Activated CD8-positive, alpha-beta memory T cell treated with anti-CD3 and anti-CD28 coated beads, Interleukin-2, amount 50 U/mL, for 4 hours (primary cell): ENCODE data around the gene TP63.

ENCODE experiments used
- DNase-seq: peaks from one replicate; pipeline ENCODE4 v3.0.0-alpha.2; 2020

The TP63 gene

GRCh38 chr3:189883113-189883753 lies 252.0 kb downstream of the TP63 start:
- no peak for DNase-seq

DNA sequence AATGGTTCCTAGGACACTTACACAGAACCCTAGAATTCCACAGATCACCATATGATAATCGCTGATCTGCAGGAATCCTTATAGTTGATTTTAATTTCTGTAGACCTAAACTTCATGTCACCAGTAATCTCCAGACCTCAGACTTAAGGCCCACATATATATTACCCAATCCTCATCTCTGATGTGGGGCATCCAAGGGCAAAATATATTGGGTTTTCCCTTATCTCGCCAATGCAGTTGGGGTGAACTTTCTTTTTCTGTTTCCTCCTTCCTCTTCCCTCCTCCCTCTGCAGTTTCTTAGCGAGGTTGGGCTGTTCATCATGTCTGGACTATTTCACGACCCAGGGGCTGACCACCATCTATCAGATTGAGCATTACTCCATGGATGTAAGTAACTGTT lies 259.3 kb downstream of the TP63 start:
- no peak for DNase-seq

DNA sequence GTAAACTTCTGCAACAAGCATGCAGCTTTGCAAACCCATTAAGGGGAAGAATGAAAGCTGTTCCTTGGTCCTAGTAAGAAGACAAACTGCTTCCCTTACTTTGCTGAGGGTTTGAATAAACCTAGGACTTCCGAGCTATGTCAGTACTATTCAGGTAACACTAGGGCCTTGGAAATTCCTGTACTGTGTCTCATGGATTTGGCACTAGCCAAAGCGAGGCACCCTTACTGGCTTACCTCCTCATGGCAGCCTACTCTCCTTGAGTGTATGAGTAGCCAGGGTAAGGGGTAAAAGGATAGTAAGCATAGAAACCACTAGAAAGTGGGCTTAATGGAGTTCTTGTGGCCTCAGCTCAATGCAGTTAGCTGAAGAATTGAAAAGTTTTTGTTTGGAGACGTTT lies 265.3 kb downstream of the TP63 start:
- no peak for DNase-seq

GRCh38 chr3:189897406-189897805 lies 266.2 kb downstream of the TP63 start:
- no peak for DNase-seq

- no peak for DNase-seq
Observed at GRCh38 chr3:189898559-189899153, 267.5 kb downstream of the TP63 start.

GRCh38 chr3:189899186-189899585 lies 268.0 kb downstream of the TP63 start:
- DNase-seq, result no peak

GRCh38 chr3:189900578-189900977 lies 269.4 kb downstream of the TP63 start:
- no peak for DNase-seq

DNA sequence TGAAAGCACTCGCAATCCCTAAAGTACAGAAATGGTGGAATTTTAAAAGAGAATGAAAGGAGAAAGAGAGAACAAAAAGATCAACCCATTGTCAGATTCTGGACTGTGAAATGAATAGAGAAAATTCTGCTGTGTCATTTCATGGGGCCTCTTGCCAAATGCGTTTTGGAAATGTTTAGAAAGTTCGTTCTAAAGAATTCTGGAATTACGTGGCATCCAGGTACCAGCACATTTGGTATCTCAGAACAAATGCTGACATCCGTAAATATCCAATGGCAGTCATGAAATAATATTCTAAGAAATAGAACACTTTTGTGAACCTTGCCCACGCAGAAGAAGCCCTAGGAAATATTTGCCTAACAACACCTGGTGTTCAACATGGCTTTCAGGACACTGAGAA lies 270.3 kb downstream of the TP63 start:
- DNase-seq, result no peak

DNA sequence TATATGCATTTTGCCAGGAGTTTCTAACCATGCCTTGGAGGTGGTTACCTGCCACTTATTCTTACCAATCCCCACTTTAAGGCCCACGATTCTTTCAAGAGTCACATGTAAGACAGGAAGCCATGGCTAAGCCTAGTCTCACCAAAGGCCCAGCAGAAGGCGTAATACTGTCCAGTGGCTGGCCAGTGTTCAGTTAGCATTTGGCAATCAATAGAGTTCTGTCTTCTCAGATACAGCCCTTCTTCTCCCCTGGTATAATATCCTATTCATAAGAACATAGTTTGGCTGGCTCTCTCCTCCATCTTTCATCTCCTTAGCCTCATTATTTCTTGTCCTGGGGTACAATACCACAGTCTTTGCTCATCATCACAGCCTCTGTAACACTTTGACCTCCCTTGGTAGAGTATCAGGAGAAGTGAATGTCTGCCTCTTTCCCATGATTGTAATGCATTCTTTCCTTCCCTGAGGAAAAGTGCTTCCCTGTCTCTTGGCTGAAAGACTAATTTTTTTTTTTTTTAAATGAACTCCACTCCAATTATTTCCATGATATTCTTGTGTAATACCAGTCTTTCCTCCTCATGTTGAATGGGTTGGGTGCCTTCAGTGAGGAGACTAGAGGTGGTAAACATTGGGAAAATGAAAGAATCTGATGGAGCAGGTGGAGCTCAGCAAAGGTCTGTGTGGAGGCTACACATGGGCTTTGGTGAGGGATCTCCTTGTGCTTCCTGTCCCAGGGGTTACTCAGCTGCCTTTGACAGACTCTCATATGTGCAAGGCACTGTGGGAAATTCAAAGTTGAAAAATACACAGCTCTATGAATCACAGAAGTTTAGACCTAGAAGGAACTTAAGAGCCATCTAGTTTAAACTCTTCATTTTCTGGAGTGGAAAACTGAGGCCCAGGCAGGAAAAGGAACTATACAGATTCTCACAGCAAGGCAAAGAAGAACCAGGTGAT lies 271.3 kb downstream of the TP63 start:
- no peak for DNase-seq

DNA sequence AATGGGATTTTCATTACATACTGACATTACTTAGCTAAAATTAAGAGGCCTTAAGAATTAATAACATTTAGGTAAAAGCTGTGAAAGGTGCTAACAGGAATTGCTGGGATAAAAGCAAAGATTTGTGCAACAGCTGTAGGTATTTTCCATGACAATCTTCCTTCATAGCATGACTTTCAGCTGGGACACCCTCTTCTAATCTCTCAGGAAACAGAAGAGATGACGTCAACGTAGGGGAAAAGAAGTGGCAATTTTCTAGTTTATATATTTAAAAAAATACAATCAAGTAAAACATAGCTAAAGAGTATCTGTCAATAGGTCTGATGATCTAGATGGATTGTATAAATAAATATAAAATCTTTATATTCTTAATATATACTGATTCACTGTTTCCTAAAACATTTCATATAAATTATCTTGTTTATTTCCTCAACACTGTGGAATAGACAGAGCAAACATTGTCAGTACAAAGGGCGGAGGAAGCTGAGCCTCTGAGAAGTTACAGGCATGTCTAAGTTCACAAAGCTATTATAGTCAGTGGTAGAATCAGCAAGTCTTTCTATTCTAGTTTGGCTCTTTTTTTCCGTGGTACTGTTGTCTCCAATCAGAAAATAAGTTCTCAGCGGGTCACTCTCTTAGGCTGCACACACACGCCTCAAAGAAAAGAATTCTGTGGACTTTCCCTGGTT lies 272.5 kb downstream of the TP63 start:
- DNase-seq, result no peak

DNA sequence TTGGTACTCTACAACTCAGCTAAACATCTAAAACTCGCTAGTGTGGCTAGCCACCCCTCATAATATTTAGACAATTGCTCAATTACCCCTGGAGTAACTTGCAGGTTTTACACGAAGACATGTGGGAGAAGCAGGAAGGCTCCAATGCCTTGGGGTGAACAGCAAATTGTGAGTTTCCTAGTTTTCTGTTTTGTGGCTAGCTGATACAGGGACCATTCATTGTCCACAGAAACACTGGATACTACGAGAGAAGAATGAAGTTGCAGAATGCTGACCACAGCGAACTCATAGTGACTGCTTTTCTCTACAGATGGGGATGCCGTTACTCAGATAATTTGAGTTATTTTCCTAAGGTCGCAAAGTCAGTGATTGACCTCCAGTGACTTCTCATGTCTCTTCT lies 276.6 kb downstream of the TP63 start:
- no peak for DNase-seq

- no peak for DNase-seq
Observed at GRCh38 chr3:189908646-189909045, 277.5 kb downstream of the TP63 start.

DNA sequence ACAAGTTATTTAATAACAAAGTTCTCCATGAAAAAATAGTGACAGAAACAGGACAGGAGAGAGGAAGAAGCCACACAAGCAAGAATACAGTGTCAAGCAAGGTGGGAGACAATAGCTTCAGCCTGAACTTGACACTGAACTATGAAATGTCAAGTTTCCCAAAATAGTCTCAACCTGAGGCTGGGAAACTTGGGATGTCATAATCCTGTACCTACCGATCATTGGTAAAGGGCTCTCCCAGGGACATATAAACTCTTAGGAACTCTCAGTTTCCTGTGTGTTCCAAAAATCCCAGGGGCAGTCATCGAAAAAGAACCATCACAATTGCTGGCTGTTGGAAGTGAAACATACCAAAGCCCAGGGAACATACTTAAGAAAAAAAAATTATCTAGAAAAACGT lies 277.9 kb downstream of the TP63 start:
- DNase-seq, result no peak

DNA sequence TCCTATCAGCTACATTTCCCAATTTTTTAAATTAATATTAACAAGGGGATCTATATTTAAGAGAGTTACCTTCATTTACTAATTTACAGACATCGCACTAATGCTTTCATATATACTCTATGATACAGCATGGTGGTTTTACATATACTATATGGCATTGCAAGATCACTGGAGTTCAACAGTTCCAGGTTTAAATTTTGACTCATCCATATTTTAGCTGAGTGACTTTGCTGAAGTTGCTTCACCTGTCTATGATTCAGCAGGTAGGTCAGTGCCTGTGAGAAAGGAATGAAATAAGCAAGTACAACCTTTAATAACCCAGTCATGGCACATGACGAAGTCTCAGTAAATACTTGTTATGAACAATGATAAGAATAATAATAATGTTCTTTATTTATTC lies 278.4 kb downstream of the TP63 start:
- DNase-seq, result no peak

DNA sequence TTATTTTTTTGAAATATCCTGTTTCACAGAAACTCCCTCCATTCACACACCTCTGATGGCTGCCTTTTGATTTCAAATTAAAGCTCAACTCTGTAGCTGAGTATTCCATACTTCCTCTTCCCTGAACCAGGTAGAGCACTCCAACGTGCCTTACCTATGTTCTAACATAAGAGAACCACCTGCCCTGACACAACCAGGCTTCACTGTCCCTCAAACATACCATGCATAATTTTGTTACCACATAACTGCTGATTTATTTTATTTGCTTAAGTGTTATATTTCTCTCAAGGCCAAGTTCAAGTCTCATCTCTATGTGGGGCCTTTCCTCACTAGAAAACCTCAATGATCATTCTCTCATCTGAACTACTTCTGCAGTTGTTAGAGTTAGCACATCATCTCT lies 279.8 kb downstream of the TP63 start:
- no peak for DNase-seq

DNA sequence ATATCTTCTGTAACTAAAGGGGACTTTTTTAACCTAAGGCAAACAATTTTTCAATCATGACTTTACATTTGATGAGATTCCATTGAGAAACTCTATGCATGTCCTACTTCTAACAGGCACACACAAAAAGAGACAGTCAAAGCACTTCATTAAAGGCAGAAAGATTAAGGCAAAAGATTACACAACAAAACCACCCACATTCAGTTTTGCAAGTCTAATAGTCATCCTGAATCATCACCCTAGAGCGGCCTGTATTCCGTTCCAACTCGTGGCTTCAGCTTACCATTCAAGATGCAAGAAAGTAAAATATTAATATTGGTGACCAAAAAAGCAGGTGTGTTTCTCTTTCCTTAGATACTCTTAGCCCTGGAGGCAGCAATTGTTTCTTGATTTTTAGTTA lies 283.6 kb downstream of the TP63 start:
- DNase-seq, result no peak

- DNase-seq, result no peak
Observed at GRCh38 chr3:189921770-189922169, 290.6 kb downstream of the TP63 start.

GRCh38 chr3:189927975-189928895 lies 297.0 kb downstream of the TP63 start:
- no peak for DNase-seq

DNA sequence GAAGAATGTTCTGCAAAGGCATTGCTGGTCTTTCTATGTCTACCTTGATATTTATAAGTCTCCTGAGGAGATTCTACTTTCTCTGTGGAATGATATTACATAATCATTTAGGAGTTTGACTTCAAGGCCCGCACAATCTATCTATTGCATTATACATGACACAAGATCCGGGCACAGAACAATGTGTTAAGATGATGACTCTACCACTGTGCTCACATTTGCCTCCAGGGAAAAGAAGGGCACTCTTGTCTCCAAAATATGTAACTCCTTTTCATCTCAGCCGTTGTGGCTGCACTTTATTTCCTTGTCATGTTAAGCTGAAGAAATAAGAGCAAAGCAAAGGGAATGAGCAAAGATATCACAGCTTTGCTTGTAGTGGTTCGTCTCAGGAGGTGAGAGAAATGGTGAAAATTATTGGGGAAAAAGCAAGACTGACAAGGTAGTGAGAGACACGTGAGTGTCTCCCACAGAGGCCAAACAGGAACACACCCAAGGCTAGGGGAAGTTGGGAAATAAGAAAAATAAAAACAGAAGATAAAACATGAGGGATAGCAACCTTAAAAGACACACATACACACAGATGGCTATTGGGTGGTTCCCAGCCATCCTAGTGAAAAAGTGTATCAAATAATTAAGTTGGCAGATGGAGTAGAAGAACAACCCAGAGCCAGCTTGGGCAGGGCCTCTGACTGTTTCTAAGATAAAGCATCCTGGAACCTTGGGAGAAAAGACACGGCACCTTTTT lies 305.2 kb downstream of the TP63 start:
- DNase-seq, result no peak

GRCh38 chr3:189937302-189938127 lies 306.3 kb downstream of the TP63 start:
- DNase-seq, result no peak

GRCh38 chr3:189941125-189941524 lies 309.9 kb downstream of the TP63 start:
- no peak for DNase-seq
